ENCODE results near the gene CPA4.
"Not testable (repeated sequence)": the region's sequence is repeated elsewhere in the genome, so short reads cannot be mapped to it uniquely, and the experiment has no call there.

DNA sequence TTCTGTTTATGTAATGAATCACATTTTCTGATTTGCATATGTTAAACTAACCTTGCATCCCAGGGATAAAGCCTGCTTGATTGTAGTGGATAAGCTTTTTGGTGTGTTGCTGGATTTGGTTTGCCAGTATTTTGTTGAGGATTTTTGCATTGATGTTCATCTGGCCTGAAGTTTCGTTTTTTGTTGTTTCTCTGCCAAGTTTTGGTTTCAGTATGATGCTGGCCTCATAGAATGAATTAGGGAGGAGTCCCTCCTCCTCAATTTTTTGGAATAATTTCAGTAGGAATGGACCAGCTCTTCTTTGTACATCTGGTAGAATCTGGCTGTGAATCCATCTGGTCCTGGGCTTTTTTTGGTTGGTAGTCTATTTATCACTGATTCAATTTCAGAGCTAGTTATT is 49.5 kb upstream of the CPA4 start:
- TF ChIP-seq, protein P1, sequence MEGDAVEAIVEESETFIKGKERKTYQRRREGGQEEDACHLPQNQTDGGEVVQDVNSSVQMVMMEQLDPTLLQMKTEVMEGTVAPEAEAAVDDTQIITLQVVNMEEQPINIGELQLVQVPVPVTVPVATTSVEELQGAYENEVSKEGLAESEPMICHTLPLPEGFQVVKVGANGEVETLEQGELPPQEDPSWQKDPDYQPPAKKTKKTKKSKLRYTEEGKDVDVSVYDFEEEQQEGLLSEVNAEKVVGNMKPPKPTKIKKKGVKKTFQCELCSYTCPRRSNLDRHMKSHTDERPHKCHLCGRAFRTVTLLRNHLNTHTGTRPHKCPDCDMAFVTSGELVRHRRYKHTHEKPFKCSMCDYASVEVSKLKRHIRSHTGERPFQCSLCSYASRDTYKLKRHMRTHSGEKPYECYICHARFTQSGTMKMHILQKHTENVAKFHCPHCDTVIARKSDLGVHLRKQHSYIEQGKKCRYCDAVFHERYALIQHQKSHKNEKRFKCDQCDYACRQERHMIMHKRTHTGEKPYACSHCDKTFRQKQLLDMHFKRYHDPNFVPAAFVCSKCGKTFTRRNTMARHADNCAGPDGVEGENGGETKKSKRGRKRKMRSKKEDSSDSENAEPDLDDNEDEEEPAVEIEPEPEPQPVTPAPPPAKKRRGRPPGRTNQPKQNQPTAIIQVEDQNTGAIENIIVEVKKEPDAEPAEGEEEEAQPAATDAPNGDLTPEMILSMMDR (conservative IDR thresholded peaks at IDR 0.05; ENCODE audit: low read length), result not testable (repeated sequence)
- TF ChIP-seq EZH2phosphoT487 (IDR thresholded peaks at IDR 0.05; ENCODE audit: borderline replicate concordance, low read depth, low read length), result not testable (repeated sequence)
